GM06990 (cell line): ENCODE measurements around the gene SEMA7A.

Source experiments
- DNase-seq: peaks from one replicate; pipeline ENCODE4 v3.0.0-alpha.2; 2011; ENCODE audit not compliant: insufficient read length; ENCODE audit errors: extremely low read depth
- H3K27me3 ChIP-seq: replicated peaks from 2 replicates; pipeline ENCODE4 v1.6.0; 2011; ENCODE audit warnings: low read length; ENCODE audit not compliant: control insufficient read depth, insufficient read depth
- H3K36me3 ChIP-seq: 2 replicates; pipeline ENCODE4 v1.5.1; 2011; ENCODE audit warnings: low read length; ENCODE audit not compliant: control insufficient read depth, insufficient read depth
- H3K4me3 ChIP-seq: replicated peaks from 2 replicates; pipeline ENCODE4 v1.5.1; 2011; ENCODE audit warnings: low read depth, mild to moderate bottlenecking, control low read depth, low read length
- CTCF ChIP-seq: IDR thresholded peaks from 2 replicates; pipeline ENCODE4 v1.5.1; 2011; ENCODE audit warnings: low read length, control low read depth, mild to moderate bottlenecking, inconsistent platforms; ENCODE audit not compliant: insufficient read depth, poor library complexity, severe bottlenecking

SEMA7A gene

GRCh38 chr15:74428970-74429780 is 4.6 kb downstream of the SEMA7A start:
- no peak for DNase-seq
- peaks cover 46% of the 10 kb centered on the region for H3K36me3 ChIP-seq
- peak overlapping the region; percentile 94 for H3K4me3 ChIP-seq
- H3K27me3 ChIP-seq: no peaks in the 10 kb centered on the region
- TF ChIP-seq CTCF: peak; percentile 17

- H3K27me3 ChIP-seq: no peaks in the 10 kb centered on the region
- no peak for DNase-seq
- H3K4me3 ChIP-seq: peak overlapping the region; percentile 94
- H3K36me3 ChIP-seq: peaks cover 50% of the 10 kb centered on the region
- TF ChIP-seq CTCF: no peak
Observed at GRCh38 chr15:74428442-74428787, 5.3 kb downstream of the SEMA7A start.

- TF ChIP-seq CTCF: no peak
- Histone ChIP-seq H3K4me3 (peak overlapping the region; percentile 94), H3K36me3 (peaks cover 51% of the 10 kb centered on the region), H3K27me3 (no peaks in the 10 kb centered on the region)
- DNase-seq: no peak
Observed at GRCh38 chr15:74427607-74428441, 5.9 kb downstream of the SEMA7A start.

GRCh38 chr15:74426404-74427281 is 7.1 kb downstream of the SEMA7A start:
- no peak for DNase-seq
- no peak for TF ChIP-seq CTCF
- Histone ChIP-seq H3K27me3 (no peaks in the 10 kb centered on the region), H3K4me3 (peak overlapping the region; percentile 44), H3K36me3 (peaks cover 55% of the 10 kb centered on the region)

- peaks cover 52% of the 10 kb centered on the region for H3K36me3 ChIP-seq
- no peak for DNase-seq
- H3K27me3 ChIP-seq: no peaks in the 10 kb centered on the region
- H3K4me3 ChIP-seq: peak overlapping the region; percentile 18
- no peak for TF ChIP-seq CTCF
Observed at GRCh38 chr15:74425630-74426029, 8.1 kb downstream of the SEMA7A start.
